NCI-H1694 (cell line): ENCODE results near the gene RFLNA.
"Not testable (repeated sequence)": the region's sequence is repeated elsewhere in the genome, so short reads cannot be mapped to it uniquely, and the experiment has no call there.

ENCODE experiments used
- DNase-seq: peaks from one replicate; lab custom pipeline; 2025; lab: John Stamatoyannopoulos, UW

The RFLNA gene

DNA sequence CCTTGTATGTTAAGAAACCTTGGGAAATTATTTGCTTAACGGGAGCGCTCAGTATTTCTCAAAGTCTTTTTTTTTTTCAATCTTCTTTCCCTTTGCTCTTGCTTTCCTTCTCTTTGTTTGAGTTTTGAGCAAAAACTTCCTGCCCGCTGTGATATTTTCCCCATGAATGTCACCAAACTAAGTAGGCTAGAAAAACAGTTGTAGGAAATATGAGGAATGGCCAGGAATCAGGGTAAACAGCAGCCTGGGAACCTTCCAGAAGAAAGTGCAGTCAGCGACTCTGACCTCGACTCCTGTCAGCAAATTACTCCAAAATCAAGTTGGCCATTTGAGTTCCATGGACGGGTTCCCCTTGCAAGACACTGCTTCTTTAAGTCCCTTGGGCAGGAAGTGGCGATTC is 11.6 kb upstream of the RFLNA start:
- no peak for DNase-seq

DNA sequence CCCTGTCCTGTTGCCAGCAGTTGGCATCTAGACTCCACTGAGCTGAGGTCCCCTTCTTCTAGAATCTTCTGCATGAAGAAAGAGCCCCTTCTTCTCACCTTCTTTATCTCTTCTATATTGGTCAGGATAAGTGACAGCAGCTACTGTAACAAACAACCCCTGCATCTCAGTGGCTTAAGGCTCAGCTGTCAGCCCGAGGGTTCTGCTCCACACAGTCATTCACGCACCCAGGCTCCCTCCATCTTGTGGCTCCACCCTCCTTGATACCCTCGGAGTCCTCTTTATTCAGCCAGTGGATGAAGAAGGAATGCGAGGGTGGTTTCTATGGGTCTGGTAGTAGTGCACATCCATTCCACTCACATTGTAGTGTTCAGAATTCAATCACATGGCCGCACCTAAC is 10.5 kb upstream of the RFLNA start:
- no peak for DNase-seq

DNA sequence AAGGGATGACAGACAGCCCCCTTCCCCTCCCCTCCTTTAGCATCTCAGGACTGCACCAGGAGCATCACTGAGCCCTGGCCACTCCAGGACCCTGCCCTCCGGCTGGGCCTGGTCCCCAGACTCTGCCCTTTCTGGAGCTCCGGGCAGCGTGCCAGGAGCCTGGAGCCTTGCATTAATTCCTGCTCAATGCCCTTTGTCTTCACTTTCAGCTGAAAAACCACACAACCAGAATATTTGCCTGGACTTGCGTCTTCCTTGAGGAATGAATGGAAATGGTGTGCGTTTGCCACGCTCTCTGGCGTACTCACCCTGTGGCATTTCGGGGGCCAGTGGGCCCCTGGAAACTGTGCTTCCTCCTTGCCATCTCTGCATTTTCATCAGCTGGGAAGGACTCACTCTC is 8.5 kb upstream of the RFLNA start:
- DNase-seq = no peak

DNA sequence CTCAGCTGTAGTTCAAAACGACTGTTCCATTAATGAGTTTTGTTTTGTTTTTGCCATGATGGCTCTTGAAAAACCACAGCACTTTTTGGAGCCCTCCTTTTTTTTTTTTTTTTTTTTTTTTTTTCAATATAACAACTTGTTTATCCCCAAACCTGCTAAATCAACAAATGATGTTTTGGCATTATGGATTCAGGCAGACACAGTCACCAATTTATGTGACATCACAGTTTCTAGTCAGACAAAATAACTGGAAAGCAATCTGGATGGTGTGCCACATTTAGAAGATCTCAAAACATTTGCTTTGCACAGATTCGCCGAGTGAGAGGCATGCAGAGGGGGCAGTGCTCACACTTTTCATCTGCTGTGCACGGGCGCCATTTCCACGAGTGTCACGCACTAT is 7.9 kb upstream of the RFLNA start:
- DNase-seq = no peak

DNA sequence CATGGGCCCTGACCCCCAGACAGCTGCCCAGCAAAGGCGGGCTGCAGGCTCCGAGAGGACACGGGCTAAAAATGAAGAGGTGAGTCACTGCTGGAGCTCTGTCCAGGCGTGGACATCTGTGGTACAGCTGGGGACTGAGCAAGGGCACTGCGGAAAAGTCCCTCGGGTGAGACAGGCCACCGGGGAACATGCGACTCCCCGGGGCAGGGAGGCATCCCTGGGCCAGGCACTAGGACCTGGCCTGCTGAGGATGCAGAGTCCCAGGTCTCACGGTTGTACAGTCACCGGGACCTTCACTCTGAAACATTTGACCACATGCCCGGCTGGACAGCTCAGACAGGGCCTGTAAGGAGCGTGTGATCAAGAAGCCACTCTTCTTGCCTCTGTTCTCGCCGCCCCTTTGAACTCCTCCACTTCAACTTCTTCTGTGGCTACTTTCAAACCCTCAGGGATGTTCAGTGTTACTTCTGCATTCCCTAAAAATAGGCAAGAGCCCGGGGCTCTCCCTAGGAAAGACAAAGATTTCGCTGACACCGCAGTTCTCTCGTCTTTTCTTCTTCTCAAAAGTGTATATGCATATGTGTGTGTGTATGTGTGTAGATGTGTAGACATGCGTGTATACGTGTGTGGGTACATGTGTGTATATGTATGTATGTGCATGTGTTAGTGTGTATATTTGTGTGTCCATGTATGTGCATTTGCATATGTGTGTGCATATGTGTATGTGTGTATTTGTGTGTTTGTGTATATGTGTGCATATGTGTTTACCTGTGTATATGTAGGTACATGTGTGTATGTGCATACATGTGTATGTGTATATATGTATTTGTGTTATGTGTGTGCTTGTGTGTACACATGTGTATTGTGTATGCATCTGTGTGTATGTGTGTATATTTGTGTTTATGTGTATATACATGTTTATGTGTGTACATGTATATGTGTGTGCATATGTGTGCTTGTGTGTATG is 5.0 kb upstream of the RFLNA start:
- no peak for DNase-seq

DNA sequence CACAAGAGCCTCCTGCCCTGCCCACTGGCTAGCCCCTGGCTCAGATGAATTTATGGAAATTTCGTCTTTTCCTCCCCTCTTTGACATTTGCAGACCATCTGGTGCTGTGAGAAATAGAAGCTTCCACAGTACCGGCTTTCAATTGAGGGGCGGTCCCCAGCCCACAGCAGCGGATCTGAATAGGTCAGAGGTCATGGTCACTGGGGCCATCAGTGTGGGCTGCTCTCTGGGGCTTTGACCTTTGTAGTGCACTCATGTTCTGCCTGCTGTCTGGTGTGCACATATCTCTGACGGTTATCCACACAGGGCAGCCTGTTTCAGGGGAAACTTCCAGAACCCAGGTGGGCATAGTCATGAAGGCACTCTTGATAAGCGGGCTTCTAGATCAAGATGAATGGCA is 2.5 kb upstream of the RFLNA start:
- no peak for DNase-seq

DNA sequence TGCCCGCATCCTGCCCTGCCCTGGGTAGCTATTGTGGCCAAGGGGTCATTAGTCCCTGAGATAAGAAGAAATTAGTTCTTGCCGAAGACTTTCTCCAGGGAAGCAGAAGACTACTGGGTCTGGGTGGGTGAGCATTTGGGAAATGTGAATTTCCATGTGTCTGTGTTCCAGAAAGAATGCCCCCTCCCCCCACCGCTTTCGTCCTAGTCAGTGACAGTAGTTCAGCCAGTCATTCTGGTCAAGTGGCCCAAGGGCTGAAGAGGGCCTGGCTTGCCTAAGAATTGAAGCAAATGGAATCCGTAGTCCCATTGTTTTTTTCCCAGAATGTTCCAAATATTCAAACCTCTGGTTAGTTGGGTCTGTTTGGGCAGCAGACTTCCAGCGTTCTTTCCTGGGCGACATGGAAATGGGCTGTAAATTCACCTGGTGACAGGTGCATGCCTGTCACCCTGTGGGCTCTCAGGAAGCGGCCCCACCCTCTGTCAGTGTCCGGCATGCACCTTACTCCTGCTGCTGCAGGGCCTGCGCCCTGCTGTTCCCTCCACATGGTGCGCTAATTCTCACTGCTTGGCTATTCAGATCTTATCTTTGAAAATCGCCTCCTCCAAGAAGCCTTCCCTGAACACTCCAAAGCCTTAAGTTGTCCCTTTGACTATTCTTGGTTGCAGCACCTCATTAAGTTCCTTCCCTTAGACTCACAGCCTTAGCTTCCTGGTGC is 1.4 kb upstream of the RFLNA start:
- no peak for DNase-seq

DNA sequence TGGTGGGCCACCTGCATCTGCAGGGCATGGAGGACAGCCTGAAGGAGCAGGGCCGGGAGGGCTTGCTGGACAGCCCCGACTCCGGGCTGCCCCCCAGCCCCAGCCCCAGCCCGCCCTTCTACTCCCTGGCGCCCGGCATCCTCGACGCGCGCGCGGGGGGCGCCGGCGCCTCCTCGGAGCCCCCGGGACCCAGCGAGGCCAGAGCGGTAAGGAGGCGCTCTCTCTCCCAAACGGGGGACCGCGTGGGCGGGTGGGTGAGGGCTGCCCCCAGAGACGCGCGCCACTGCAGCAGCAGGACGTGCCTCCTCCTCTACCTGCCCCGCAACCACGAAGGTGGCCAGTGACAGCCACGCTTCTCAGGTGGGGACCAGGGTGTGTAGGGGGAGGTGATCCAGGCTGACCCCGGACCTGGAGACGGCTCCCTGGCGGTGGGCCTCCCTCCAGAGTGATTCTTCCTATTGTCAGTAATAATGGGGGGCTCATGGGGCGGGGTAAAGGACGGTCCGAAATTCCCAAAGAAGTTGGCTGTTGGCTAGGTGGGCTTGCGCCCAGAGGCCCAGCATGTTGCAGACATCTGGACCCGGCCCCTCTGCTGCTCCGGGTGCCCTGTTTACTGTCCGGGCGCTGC is 652 bp downstream of the RFLNA start:
- DNase-seq = no peak

DNA sequence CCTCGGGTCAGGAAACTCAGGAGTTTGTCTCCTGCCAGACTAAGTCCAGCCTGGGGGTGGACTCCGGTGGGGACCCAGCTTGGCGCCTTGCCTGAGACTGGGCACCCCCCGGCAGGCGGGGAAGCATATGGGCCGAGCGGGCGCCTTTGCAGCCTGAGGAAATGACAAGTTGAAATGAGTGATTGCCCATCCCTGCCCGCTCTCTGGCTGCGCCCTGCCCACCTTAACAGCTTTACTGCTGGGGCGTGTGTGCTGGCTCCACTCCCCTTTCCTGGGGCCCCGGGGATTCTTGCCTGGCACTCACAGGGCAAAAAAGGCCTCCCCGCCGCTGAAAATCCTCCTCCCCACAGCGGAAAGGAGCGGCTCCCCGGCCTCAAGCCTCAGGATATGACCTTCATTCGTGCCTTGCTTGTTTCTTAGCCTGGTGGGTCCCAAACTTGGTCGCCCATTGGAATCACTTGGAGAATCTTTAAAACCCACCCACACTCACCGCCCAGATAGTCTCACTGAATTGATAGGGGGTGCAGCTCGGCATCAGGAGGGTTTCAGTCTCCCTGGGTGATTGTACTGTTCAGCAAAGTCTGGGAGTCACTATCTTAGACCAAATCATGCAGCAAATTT is 1.5 kb downstream of the RFLNA start:
- no peak for DNase-seq

DNA sequence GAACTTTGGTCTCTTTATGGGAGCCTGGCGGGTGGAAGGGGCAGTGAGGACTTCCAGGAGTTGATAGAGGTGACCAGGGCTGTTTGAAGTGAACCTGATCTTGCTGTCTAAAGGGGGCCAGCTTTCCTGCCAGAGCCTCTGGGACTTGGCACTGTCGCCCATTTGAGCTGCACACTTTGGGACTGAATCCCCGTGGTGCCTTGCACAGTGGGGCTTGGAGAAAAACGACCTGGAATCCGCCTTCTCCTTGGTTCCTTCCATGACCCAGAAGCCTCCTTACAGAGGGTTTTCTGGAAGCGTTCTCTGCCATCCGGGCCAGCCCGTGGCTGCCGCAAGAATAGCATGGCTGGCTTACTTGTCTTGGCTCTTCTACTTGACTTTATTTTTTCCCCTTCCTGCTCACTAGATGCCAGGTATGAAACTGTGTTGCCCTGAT is 2.0 kb downstream of the RFLNA start:
- DNase-seq = no peak

DNA sequence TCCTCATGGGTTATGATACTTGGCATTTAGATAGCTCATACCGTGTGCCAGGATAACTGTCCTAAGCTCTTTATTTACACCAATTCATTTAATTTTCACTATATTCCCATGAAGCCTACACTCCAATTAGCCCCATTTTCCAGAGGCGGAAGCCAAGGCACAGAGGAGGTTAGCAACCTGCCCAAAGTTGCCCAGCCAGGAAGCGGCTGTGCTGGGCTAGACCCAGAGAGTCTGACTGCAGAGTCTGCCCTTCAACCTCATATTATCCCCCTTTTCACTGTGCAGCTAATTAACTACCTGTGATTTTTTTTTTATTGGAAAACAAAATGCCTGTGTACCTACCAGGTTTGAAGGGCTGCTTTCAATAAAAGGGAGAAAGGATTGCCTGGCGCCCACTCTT is 2.5 kb downstream of the RFLNA start:
- DNase-seq = no peak

DNA sequence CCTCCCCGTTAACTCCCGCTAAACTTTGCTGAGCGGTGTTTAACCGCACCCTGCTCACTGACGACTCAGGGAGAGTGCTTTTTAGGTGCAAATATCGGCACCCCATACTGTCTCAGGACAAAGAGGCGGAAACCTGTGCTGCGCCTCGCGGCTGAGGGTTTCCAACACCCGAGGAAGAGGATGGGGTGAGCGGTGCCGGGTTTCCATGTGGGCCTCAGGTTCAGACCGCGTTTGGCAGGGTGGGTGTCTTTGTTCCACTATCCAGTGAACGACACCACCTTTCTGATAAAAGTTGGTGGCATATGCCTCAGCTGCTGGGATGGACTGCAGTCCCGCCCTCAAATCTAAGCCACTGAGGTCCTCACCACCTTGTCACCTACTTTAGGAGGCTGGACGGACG is 3.0 kb downstream of the RFLNA start:
- DNase-seq = no peak

DNA sequence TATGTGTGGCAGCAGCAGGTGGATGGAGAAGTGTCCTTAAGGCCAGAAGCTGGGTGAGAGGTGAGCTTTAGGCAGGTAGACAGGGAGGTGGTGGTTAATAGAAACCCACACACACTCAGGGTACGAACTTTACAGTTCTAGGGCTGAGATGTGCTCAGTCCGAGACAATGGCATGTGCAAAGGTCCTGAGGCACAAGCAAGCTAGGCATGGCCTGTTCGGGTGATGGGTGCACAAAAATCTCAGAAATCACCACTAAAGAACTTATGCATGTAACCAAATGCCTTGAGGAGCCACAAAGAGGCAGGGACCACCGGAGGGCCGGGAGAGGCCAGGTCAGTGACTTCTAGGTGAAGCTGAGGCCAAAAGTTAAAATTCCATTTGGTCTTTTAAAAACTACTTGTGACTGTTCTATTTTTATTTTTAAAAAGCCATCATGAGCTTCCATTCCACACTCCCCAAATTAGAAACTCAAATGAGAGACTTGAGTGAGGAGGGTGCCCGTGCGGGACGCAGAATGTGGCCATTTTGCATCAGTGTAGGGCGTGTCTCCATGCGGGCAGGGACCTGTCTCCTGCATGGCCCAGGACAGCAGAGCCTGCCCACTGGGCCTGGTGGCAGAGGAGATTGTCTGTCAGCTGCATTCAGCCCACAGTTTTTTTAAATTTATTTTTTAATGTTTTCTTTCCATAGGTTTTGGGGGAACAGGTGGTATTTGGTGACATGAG is 4.0 kb downstream of the RFLNA start:
- DNase-seq = no peak

DNA sequence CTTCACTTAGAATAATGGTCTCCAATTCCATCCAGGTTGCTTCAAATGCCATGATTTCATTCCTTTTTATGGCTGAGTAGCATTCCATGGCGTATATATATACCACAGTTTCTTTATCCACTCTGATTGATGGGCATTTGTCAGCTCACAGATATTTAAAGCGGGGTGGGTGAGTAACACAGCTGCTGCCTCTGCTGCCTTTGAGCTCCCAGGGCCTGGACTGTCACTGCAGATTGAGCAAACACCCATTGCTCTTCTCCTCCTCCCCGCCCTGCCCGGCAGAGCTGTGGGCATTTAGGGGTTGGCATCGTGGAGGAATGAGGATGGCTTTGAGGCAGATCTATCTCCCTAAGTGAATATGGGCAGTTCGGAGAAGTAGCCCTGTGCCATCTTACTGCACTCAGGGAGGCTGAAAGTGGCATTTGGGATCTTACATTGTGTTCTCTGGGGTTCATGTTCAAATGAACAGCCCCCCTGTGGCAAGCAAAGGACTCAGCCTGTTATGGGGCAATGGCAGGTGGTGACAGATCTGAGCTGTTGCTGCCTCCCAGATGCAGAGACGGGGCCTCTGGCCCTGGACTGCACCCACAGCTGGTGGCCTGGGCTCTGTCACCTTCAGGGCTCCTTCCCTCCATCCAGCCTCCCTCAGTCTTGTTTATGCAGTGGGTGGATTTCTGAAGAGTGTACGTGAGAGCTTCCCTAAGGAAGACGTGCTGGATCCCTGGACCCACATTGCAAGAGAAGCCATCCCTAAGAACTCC is 4.9 kb downstream of the RFLNA start:
- no peak for DNase-seq

DNA sequence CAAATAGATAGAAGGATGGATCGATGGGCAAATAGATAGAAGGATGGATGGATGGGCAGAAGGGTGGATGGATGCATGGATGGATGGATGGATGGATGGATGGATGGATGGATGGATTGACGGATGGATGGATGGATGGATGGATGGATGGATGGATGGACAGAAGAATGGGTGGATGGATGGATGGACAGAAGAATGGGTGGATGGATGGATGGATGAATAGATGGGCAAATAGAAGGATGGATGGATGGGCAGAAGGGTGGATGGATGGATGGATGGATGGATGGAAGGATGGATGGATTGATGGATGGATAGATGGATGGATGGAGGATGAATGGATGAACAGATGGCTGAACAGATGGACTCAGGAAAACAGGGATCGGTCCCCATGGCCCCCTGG is 5.8 kb downstream of the RFLNA start:
- not testable (repeated sequence) for DNase-seq

DNA sequence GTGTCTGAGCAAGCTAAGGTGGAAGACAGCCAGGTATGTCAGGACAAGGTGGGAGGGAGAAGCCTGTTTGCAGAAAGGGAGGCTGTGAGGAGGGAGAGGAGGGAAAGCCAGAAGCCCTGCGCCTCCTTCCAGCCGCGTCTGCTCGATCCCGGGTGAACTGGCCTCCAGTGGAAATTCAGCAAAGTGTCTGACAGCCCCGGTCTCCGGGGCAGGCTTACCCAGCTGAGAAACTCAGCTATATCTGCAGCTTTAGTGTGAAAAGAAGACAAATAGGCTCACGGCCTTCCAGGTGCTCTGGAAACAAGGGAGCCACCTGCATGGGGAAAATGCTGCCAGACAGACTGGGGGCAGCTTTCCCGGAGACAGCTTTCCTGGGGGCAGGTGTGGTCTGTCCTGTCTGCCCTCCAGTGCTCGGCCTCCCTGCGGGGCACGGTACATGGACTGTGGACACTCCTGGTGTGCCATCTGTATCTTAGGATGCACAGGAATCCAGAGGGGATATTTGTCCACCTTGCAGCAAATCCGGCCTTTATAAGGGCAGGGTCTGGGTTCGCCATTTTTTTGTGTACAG is 6.3 kb downstream of the RFLNA start:
- no peak for DNase-seq

DNA sequence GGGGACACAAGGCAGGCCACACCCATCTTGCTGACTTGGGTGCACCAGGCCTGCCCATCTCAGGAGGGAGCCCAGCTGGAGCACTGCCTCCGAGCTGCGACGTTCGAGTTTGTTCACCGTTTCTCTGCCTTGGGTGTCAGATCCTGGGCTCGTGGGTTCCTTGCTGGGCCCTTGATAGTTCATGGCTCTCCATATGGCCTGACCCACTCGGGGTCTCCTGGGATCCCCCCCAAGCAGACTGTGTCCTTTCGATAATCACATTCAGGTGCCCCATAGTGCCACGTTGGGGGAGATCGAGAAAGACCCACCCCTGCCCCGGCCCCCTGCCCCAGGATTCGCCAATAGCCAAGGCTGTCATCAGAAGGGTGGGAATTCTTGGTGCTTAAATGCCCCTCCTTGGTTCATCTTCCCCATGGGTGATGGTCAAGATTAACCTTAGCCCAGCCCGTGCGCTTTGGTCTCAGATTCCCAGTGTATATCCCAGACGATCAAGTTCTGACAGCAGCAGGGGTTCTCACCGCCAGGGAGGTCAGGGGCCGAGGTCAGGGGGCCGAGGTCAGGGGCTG is 7.4 kb downstream of the RFLNA start:
- DNase-seq = no peak

DNA sequence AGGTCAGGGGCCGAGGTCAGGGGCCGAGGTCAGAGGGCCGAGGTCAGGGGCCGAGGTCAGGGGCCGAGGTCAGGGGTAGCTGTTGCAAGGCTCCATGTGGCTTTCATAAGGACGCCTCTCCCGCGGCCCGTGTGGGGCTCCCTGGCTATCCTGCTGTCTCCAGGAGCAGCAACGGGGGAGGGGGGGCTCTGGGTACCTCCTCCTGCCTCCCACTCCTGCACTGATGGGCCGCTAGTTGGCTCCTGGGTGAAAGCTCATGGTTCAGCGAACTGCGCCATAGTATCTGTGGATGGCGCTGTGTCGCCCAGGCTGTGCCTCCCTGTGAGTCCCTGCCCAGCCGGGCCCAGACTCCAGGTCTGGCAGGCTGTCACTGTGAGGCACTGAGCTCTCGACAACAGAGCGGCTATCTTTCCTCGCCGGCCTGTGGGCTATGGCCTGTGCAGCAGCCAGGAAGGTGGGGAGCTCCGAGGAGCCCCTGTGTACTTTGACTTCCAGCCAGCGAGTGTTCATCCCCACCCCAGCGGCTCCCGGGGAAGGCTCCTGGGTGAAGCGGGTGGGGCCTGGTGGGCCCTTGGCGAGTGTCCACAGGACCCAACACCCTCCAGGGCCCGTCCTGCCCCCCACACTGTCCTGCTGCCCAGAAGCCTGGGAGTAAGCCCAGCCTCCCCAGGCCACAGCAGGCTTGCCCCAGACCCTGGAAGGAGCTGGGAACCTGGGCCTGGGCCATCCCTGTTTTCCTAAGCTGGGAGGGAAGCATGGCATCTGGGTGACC is 8.1 kb downstream of the RFLNA start:
- no peak for DNase-seq

DNA sequence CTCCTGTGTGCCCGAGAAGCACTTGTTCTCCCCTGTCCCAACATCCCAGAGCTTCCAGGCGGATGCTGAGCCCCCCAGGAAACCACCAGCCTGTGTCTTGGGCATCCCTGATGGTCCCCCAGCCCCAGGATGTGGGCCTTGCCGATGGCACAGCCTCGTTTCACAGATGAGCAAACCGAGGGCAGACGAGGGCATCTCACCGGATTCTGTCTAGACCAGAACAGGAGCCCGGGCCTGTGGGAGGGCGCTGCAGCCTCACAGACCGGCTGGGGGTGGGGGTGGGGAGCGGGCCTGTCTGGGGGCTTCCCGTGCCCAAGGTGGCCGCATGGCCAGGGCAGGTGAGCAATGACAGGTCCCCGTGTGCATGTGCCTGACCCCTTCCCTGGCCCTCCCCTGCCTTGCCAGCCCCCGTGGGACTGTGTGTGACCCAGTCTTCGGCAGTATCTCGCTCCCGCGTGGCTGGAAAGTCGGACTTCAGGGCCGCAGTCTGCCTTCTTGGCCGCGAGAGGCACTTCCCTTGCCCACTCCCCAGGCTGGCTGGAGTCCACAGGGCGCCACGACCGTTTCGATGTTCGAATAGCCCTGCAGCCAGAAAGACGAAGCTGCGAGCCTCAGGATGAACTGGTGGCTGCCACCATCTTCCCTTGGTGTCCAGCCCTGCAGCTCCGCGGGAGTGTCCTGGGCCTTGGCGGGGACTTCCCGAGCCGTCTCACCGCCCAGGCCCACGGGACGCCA is 8.9 kb downstream of the RFLNA start:
- DNase-seq = no peak
